Measurements from ENCODE around the gene PNLDC1.

Gene PNLDC1

GRCh38 chr6:159754401-159754800, 45.7 kb upstream of the PNLDC1 start:
- H3K27me3 ChIP-seq (ENCODE audit: control insufficient read depth, low read length) = no peaks in the 10 kb centered on the region
- no peaks in the 10 kb centered on the region for H3K9me2 ChIP-seq (replicated peaks; ENCODE audit: control insufficient read depth, low read length)
- no peak overlapping the region for H3K4me3 ChIP-seq (ENCODE audit: low read length)
- H3K27ac ChIP-seq (ENCODE audit: low read depth, low read length) = no peak overlapping the region
- no peaks in the 10 kb centered on the region for H3K4me1 ChIP-seq (ENCODE audit: control insufficient read depth, low read length)
- no peak for TF ChIP-seq EZH2phosphoT487 (IDR thresholded peaks at IDR 0.05; ENCODE audit: borderline replicate concordance, low read length)
- no peak for TF ChIP-seq CTCF (IDR thresholded peaks at IDR 0.05; ENCODE audit: low read depth, low read length, poor library complexity, severe bottlenecking)
- H3K36me3 ChIP-seq (ENCODE audit: control insufficient read depth, low read length) = peaks cover 92% of the 10 kb centered on the region
- H3K79me2 ChIP-seq (ENCODE audit: control insufficient read depth, low read length) = peaks cover 44% of the 10 kb centered on the region
- H4K20me1 ChIP-seq (ENCODE audit: control insufficient read depth, insufficient read depth, low read depth, low read length) = no peaks in the 10 kb centered on the region; the same call in 1 of the 2 replicates
- H3F3A ChIP-seq (ENCODE audit: control insufficient read depth, insufficient read depth) = peaks cover 65% of the 10 kb centered on the region
- H3K4me2 ChIP-seq (ENCODE audit: low read length) = no peak overlapping the region
- no peaks in the 10 kb centered on the region for H3K9me3 ChIP-seq (ENCODE audit: control insufficient read depth, insufficient read depth, low read length)

DNA sequence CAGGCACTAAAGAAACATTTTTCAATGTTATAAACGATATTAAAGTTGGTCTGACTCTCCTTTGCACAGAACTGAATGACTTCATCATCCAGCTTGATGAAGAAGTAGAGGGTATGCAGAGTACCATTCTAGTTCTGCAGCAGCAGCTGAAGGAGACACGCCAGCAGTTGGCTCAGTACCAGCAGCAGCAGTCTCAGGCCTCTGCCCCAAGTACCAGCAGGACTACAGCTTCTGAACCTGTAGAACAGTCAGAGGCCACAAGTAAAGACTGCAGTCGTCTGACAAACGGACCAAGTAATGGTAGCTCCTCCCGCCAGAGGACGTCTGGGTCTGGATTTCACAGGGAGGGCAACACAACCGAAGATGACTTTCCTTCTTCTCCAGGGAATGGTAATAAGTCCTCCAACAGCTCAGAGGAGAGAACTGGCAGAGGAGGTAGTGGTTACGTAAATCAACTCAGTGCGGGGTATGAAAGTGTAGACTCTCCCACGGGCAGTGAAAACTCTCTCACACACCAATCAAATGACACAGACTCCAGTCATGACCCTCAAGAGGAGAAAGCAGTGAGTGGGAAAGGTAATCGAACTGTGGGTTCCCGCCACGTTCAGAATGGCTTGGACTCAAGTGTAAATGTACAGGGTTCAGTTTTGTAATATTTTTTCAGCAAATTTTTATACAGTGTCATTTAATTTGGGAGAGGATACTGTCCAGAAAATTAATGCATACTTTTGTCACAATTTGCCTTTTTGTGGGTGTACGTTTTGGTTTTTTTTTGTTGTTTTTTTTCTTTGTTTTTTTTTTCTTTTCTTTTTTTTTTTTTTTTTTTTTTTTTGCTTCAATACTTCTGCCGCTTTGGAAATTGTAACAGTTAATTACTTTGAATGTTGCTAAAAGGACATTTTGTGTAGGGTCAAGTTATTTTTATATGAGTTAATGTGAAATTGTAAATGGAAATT, 44.8 kb upstream of the PNLDC1 start:
- H3K4me3 ChIP-seq (ENCODE audit: low read length) = no peak overlapping the region
- no peak overlapping the region for H3K27ac ChIP-seq (ENCODE audit: low read depth, low read length)
- no peaks in the 10 kb centered on the region for H3K27me3 ChIP-seq (ENCODE audit: control insufficient read depth, low read length)
- no peak for TF ChIP-seq EZH2phosphoT487 (IDR thresholded peaks at IDR 0.05; ENCODE audit: borderline replicate concordance, low read length)
- no peak for TF ChIP-seq CTCF (IDR thresholded peaks at IDR 0.05; ENCODE audit: low read depth, low read length, poor library complexity, severe bottlenecking)
- H3K9me3 ChIP-seq (ENCODE audit: control insufficient read depth, insufficient read depth, low read length) = no peaks in the 10 kb centered on the region
- no peaks in the 10 kb centered on the region for H3K9me2 ChIP-seq (replicated peaks; ENCODE audit: control insufficient read depth, low read length)
- no peaks in the 10 kb centered on the region; the same call in 1 of the 2 replicates for H4K20me1 ChIP-seq (ENCODE audit: control insufficient read depth, insufficient read depth, low read depth, low read length)
- H3K4me2 ChIP-seq (ENCODE audit: low read length) = no peak overlapping the region
- peaks cover 5% of the 10 kb centered on the region for H3K4me1 ChIP-seq (ENCODE audit: control insufficient read depth, low read length)
- peaks cover 71% of the 10 kb centered on the region for H3F3A ChIP-seq (ENCODE audit: control insufficient read depth, insufficient read depth)
- peaks cover 85% of the 10 kb centered on the region for H3K36me3 ChIP-seq (ENCODE audit: control insufficient read depth, low read length)
- H3K79me2 ChIP-seq (ENCODE audit: control insufficient read depth, low read length) = peaks cover 39% of the 10 kb centered on the region

DNA sequence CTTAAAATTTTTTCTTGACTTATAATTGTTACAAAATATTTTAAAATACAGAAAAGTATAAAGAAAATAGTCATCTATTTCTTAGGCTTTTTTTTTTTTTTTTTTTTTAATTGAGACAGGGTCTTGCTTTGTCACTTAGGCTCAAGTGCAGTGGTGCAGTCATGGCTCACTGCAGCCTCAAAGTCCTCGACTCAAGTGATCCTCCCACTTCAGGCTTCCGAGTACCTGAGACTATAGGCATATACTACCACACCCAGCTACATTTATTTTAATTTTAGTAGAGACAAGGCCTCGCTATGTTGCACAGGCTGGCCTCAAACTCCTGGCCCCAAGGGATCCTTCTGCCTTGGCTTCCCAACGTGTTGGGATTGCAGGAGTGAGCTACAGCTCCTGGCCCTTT, 43.6 kb upstream of the PNLDC1 start:
- Histone ChIP-seq H3K27me3 (ENCODE audit: control insufficient read depth, low read length) (no peaks in the 10 kb centered on the region), H3K36me3 (ENCODE audit: control insufficient read depth, low read length) (peaks cover 84% of the 10 kb centered on the region), H4K20me1 (ENCODE audit: control insufficient read depth, insufficient read depth, low read depth, low read length) (no peaks in the 10 kb centered on the region; the same call in 1 of the 2 replicates), H3K27ac (ENCODE audit: low read depth, low read length) (no peak overlapping the region), H3K9me3 (ENCODE audit: control insufficient read depth, insufficient read depth, low read length) (no peaks in the 10 kb centered on the region), H3K79me2 (ENCODE audit: control insufficient read depth, low read length) (peaks cover 37% of the 10 kb centered on the region), H3K4me2 (ENCODE audit: low read length) (no peak overlapping the region), H3K4me1 (ENCODE audit: control insufficient read depth, low read length) (peaks cover 18% of the 10 kb centered on the region), H3F3A (ENCODE audit: control insufficient read depth, insufficient read depth) (peaks cover 78% of the 10 kb centered on the region), H3K4me3 (ENCODE audit: low read length) (no peak overlapping the region), H3K9me2 (replicated peaks; ENCODE audit: control insufficient read depth, low read length) (no peaks in the 10 kb centered on the region)
- no peak for TF ChIP-seq CTCF (IDR thresholded peaks at IDR 0.05; ENCODE audit: low read depth, low read length, poor library complexity, severe bottlenecking)
- TF ChIP-seq EZH2phosphoT487 (IDR thresholded peaks at IDR 0.05; ENCODE audit: borderline replicate concordance, low read length) = no peak
